BJ (cell line): ENCODE measurements around the gene PRKAA1. TPM values are rescaled to one million over a fixed set of nuclear protein-coding genes. Genes with fewer than 3 reads are reported as not detected.
A peak's percentile ranks its signal among the peaks of the same experiment; 100 is the strongest.
"Not testable (repeated sequence)": the region's sequence is repeated elsewhere in the genome, so short reads cannot be mapped to it uniquely, and the experiment has no call there.

Source experiments
- CTCF ChIA-PET: fragments of 350-600 bp; formaldehyde crosslinking; extraction: SDS; loops from one replicate; lab custom pipeline; 2021; ENCODE audit warnings: antibody characterized with exemption, inconsistent platforms; lab: Yijun Ruan, JAX
- POLR2A ChIA-PET: fragments of 300-600 bp; sonication (Branson Sonifier 250); formaldehyde crosslinking; extraction: SDS; loops from one replicate; lab custom pipeline; 2021; ENCODE audit warnings: antibody characterized with exemption; lab: Charles Lee
- DNase-seq: peaks from one replicate; pipeline ENCODE4 v3.0.0-alpha.2; 2011; ENCODE audit warnings: low read depth
- H3K27me3 ChIP-seq: 2 replicates; pipeline ENCODE4 v1.6.0; 2011; ENCODE audit warnings: low read length; ENCODE audit not compliant: control insufficient read depth, insufficient read depth
- H3K36me3 ChIP-seq: 2 replicates; pipeline ENCODE4 v1.5.1; 2011; ENCODE audit warnings: low read length; ENCODE audit not compliant: control insufficient read depth, insufficient read depth
- H3K4me3 ChIP-seq: 2 replicates; pipeline ENCODE4 v1.5.1; 2011; ENCODE audit warnings: low read depth, mild to moderate bottlenecking, control low read depth, low read length
- polyA plus RNA-seq: library from polyadenylated mRNA; depleted of rRNA; stranded (reverse); fragments of >200 nt; gene quantifications from 2 replicates; pipeline ENCODE4 v1.2.3, GENCODE V29; 2011
- TF ChIP-seq, protein P1 (sequence below): IDR thresholded peaks from 2 replicates; pipeline ENCODE4 v1.5.1; 2011; ENCODE audit warnings: low read depth, mild to moderate bottlenecking, control low read depth, inconsistent platforms, low read length, moderate library complexity; ENCODE audit not compliant: insufficient read depth

Gene PRKAA1
- polyA plus RNA-seq, 1 experiment: 28.9 TPM

GRCh38 chr5:40798801-40799210 is 632 bp upstream of the PRKAA1 start:
- TF ChIP-seq, protein P1, sequence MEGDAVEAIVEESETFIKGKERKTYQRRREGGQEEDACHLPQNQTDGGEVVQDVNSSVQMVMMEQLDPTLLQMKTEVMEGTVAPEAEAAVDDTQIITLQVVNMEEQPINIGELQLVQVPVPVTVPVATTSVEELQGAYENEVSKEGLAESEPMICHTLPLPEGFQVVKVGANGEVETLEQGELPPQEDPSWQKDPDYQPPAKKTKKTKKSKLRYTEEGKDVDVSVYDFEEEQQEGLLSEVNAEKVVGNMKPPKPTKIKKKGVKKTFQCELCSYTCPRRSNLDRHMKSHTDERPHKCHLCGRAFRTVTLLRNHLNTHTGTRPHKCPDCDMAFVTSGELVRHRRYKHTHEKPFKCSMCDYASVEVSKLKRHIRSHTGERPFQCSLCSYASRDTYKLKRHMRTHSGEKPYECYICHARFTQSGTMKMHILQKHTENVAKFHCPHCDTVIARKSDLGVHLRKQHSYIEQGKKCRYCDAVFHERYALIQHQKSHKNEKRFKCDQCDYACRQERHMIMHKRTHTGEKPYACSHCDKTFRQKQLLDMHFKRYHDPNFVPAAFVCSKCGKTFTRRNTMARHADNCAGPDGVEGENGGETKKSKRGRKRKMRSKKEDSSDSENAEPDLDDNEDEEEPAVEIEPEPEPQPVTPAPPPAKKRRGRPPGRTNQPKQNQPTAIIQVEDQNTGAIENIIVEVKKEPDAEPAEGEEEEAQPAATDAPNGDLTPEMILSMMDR: peak; percentile 27; the same call in 1 of the 2 replicates
- Histone ChIP-seq H3K27me3 (no peaks in the 10 kb centered on the region), H3K4me3 (peak overlapping the region; percentile 67), H3K36me3 (no peaks in the 10 kb centered on the region)
- ChIA-PET POLR2A (interaction anchor here (0.6 kb wide), 2 partner anchors 9 to 33 kb away, joined by 3 to 5 read pairs; no protein-coding TSS in a partner anchor), CTCF (interaction anchor here (0.6 to 1.1 kb wide), 2 partner anchors 8 to 17 kb away, joined by 3 read pairs; no protein-coding TSS in a partner anchor)
- DNase-seq: no peak

- ChIA-PET CTCF (interaction anchor here (0.6 to 1.1 kb wide), 7 partner anchors 10 to 231 kb away, joined by 3 read pairs; partner anchors contain the start of gene TTC33), POLR2A (interaction anchor here (0.6 kb wide), 1 partner anchor 11 kb away, joined by 6 read pairs; no protein-coding TSS in a partner anchor)
- H3K27me3 ChIP-seq: no peaks in the 10 kb centered on the region
- no peaks in the 10 kb centered on the region for H3K36me3 ChIP-seq
- peak overlapping the region; percentile 67 for H3K4me3 ChIP-seq
- TF ChIP-seq, protein P1: no peak
- no peak for DNase-seq
These were observed 732 bp downstream of the PRKAA1 start for GRCh38 chr5:40797273-40798011.

- ChIA-PET CTCF (interaction anchor here (0.7 to 1.3 kb wide), 2 partner anchors 9 to 108 kb away, joined by 3 to 4 read pairs; no protein-coding TSS in a partner anchor), POLR2A (no interaction called here)
- TF ChIP-seq, protein P1: no peak
- H3K27me3 ChIP-seq: no peaks in the 10 kb centered on the region
- H3K36me3 ChIP-seq: no peaks in the 10 kb centered on the region
- no peak for DNase-seq
- peak overlapping the region; percentile 67 for H3K4me3 ChIP-seq
These were observed 1.7 kb downstream of the PRKAA1 start for GRCh38 chr5:40796487-40796889.

DNA sequence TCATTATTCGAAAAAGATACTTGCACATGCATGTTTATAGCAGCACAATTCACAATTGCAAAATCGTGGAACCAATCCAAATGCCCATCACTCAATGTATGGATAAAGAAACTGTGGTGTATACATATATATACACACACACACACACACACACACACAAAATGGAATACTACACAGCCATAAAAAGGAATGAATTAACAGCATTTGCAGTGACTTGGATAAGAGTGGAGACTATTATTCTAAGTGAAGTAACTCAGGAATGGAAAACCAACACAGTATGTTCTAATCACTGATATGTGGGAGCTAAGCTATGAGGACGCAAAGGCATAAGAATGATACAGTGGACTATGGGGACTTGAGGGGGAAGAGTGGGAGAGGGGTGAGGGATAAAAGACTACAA is 3.3 kb downstream of the PRKAA1 start:
- CTCF ChIA-PET, H3K4me3 ChIP-seq, H3K27me3 ChIP-seq, H3K36me3 ChIP-seq, POLR2A ChIA-PET, DNase-seq: not testable (repeated sequence)

DNA sequence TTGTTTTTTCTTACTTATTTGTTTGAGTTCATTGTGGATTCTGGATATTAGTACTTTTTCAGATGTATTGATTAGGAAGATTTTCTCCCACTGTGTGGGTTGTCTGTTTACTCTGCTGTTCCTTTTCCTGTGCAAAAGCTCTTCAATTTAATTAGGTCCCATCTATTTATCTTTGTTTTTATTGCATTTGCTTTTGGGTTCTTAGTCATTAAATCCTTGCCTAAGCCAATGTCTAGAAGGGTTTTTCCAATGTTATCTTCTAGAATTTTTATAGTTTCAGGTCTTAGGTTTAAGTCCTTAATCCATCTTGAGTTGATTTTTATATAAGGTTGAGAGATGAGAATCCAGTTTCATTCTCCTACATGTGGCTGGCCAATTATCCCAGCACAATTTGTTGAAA is 3.8 kb downstream of the PRKAA1 start:
- POLR2A ChIA-PET, CTCF ChIA-PET, H3K4me3 ChIP-seq: not testable (repeated sequence)

DNA sequence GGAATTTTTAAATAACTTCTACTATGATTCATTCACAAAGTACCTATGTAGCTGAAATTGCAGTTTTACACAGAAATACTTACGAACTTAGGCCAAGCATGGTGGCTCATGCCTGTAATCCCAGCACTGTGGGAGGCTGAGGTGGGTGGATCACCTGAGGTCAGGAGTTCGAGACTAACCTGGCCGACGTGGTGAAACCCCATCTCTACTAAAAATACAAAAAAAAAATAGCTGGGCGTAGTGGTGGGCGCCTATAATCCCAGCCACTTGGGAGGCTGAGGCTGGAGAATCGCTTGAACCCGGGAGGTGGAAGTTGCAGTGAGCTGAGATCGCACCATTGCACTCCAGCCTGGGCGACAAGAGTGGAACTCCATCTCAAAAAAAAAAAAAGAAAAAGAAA is 5.5 kb downstream of the PRKAA1 start:
- POLR2A ChIA-PET, DNase-seq, H3K4me3 ChIP-seq, H3K36me3 ChIP-seq, H3K27me3 ChIP-seq: not testable (repeated sequence)
- CTCF ChIA-PET: interaction anchor here (0.6 kb wide), 1 partner anchor 41 kb away, joined by 4 read pairs; no protein-coding TSS in a partner anchor

More for the DNA sequence above, 3.8 kb downstream of the PRKAA1 start:
- DNase-seq, H3K27me3 ChIP-seq, H3K36me3 ChIP-seq: not testable (repeated sequence)
